K562 (cell line): ENCODE measurements around the gene TFDP1. TPM values are rescaled to one million over a fixed set of nuclear protein-coding genes. Genes with fewer than 3 reads are reported as not detected.

Experiments
- ATAC-seq: fragments of 200-7000 bp; cut with Tn5 transposase; 3 replicates; pipeline ENCODE4 v1.9.1; 2020; ENCODE audit warnings: moderate library complexity
- BruUV-seq: library from RNA; stranded (reverse); fragments of 400-500 nt; replicated peaks from 2 replicates; lab custom pipeline; 2021; lab: Mats Ljungman, UMichigan
- CTCF ChIA-PET: fragments of 300-600 bp; formaldehyde crosslinking; extraction: SDS; loops from one replicate; lab custom pipeline; 2021; ENCODE audit warnings: low intra/inter-chr PET ratio; lab: Yijun Ruan, JAX
- POLR2A ChIA-PET: fragments of 300-600, 350-650 bp; sonication (Branson Sonifier 250); formaldehyde crosslinking; extraction: SDS; loops from one replicate; lab custom pipeline; 2021; ENCODE audit warnings: antibody characterized with exemption, inconsistent platforms; lab: Yijun Ruan, JAX
- DNase-seq, 4 experiments: peaks; one replicate each; pipeline versions ENCODE4 v3.0.0 to v3.0.0-alpha.2; 2011 to 2018; ENCODE audit warnings: low spot score in 3 of 4, mixed read lengths in 3 of 4; ENCODE audit errors: extremely low read depth in 1 of 4
- FAIRE-seq: peaks from 2 replicates; lab custom pipeline; 2011; peaks lifted over from hg19 to GRCh38; lab: Jason Lieb, UNC
- H2AFZ ChIP-seq: 2 replicates; pipeline ENCODE4 v1.6.0; 2011; ENCODE audit warnings: low read depth, low read length, control low read depth, inconsistent platforms
- H3K27ac ChIP-seq: fragments of 200-600 bp; 3 replicates; pipeline ENCODE4 v1.8.0; 2011; ENCODE audit warnings: low read depth, mild to moderate bottlenecking, control low read depth, inconsistent platforms, low read length, moderate library complexity, mixed read lengths; ENCODE audit errors: extremely low read depth
- H3K27me3 ChIP-seq, 2 experiments: fragments of 300-600 bp in 1 of 2; 2 replicates in 1 of 2; 3 replicates in 1 of 2; pipeline versions ENCODE4 v1.6.0 to v1.8.0; 2011; ENCODE audit warnings: inconsistent platforms in 2 of 2, low read length in 2 of 2, mild to moderate bottlenecking in 1 of 2, mixed read lengths in 1 of 2, moderate library complexity in 1 of 2; ENCODE audit not compliant: control insufficient read depth in 2 of 2, insufficient read depth in 2 of 2
- H3K36me3 ChIP-seq: fragments of 300-600 bp; 3 replicates; pipeline ENCODE4 v1.8.0; 2011; ENCODE audit warnings: mild to moderate bottlenecking, low read length, inconsistent platforms; ENCODE audit not compliant: control insufficient read depth, insufficient read depth
- H3K4me1 ChIP-seq, 2 experiments: fragments of 200-600 bp in 1 of 2; replicated peaks in 1 of 2; 2 replicates in 1 of 2; 3 replicates in 1 of 2; pipeline versions ENCODE4 v1.5.1 to v1.8.0; 2011; ENCODE audit warnings: inconsistent platforms in 2 of 2, low read length in 2 of 2, mild to moderate bottlenecking in 1 of 2, mixed read lengths in 1 of 2, moderate library complexity in 1 of 2; ENCODE audit not compliant: control insufficient read depth in 2 of 2, insufficient read depth in 2 of 2
- H3K4me2 ChIP-seq: 2 replicates; pipeline ENCODE4 v1.6.1; 2011; ENCODE audit warnings: low read length, control low read depth, inconsistent platforms, mixed read lengths; ENCODE audit not compliant: insufficient read depth
- H3K4me3 ChIP-seq: fragments of 200-600 bp; sonication (generic), shearing (Covaris generic); 2 replicates; pipeline ENCODE4 v1.5.1; 2016; ENCODE audit warnings: control low read depth, inconsistent platforms
- H3K79me2 ChIP-seq: fragments of 200-600 bp; 3 replicates; pipeline ENCODE4 v1.8.0; 2011; ENCODE audit warnings: low read length, inconsistent platforms; ENCODE audit not compliant: control insufficient read depth, insufficient read depth
- H3K9ac ChIP-seq, 2 experiments: 2 replicates each; pipeline versions ENCODE4 v1.6.0 to v1.6.1; 2011; ENCODE audit warnings: low read depth in 2 of 2, low read length in 2 of 2, control low read depth in 1 of 2, inconsistent platforms in 1 of 2, mild to moderate bottlenecking in 1 of 2, mixed read lengths in 1 of 2; ENCODE audit not compliant: insufficient read depth in 1 of 2
- H3K9me1 ChIP-seq: one replicate; pipeline ENCODE4 v1.6.0; 2011; ENCODE audit warnings: inconsistent platforms, mild to moderate bottlenecking, low read length, moderate library complexity; ENCODE audit not compliant: control insufficient read depth, insufficient read depth
- H3K9me3 ChIP-seq: replicated peaks from 2 replicates; pipeline ENCODE4 v1.5.1; 2011; ENCODE audit warnings: low read depth, low read length, inconsistent platforms; ENCODE audit not compliant: control insufficient read depth, insufficient read depth
- H4K20me1 ChIP-seq: replicated peaks from 2 replicates; pipeline ENCODE4 v1.6.1; 2011; ENCODE audit warnings: low read length, inconsistent platforms, mixed read lengths; ENCODE audit not compliant: control insufficient read depth, insufficient read depth
- BRCA1 ChIP-seq, 2 experiments: fragments of 450-650 bp in 1 of 2; sonication (generic) in 1 of 2; formaldehyde crosslinking in 1 of 2; IDR thresholded peaks; 2 replicates each; pipeline versions ENCODE4 v1.5.0 to v1.6.1; 2017 to 2020; ENCODE audit warnings: mild to moderate bottlenecking in 1 of 2, missing genetic modification reagents in 1 of 2
- BRF2 ChIP-seq: IDR thresholded peaks from 3 replicates; pipeline ENCODE4 v1.6.1; 2011; ENCODE audit warnings: borderline replicate concordance, mild to moderate bottlenecking; ENCODE audit not compliant: insufficient read length, insufficient read depth
- C11orf30 ChIP-seq: fragments of 450-650 bp; IDR thresholded peaks from 2 replicates; pipeline ENCODE4 v1.6.1; 2016; ENCODE audit warnings: low read depth, mild to moderate bottlenecking
- CHD4 ChIP-seq: fragments of 200-600 bp; sonication (generic); IDR thresholded peaks from 3 replicates; pipeline ENCODE4 v1.6.1; 2012; ENCODE audit warnings: low read depth, mild to moderate bottlenecking, mixed read lengths, low read length, inconsistent platforms; ENCODE audit not compliant: insufficient read depth, insufficient replicate concordance, poor library complexity, severe bottlenecking
- LARP7 ChIP-seq: fragments of 450-650 bp; IDR thresholded peaks from 2 replicates; pipeline ENCODE4 v1.6.1; 2016
- MECOM ChIP-seq: fragments of 250-450 bp; sonication (Bioruptor Pico); IDR thresholded peaks from 2 replicates; pipeline ENCODE4 v1.8.0; 2022; ENCODE audit warnings: inconsistent platforms
- NR3C1 ChIP-seq: sonication (generic); formaldehyde crosslinking; IDR thresholded peaks from 2 replicates; pipeline ENCODE4 v1.8.1; 2022; ENCODE audit warnings: missing genetic modification reagents
- POLR2G ChIP-seq: fragments of 200-400 bp; formaldehyde crosslinking; IDR thresholded peaks from 2 replicates; pipeline ENCODE4 v1.6.1; 2017; ENCODE audit warnings: low read depth, mild to moderate bottlenecking, antibody characterized with exemption, low read length, moderate library complexity
- POLR3G ChIP-seq: IDR thresholded peaks from 2 replicates; pipeline ENCODE4 v1.6.1; 2011; ENCODE audit not compliant: insufficient read length, insufficient replicate concordance; ENCODE audit errors: extremely low read depth
- RFX7 ChIP-seq: fragments of 250-450 bp; sonication (Bioruptor Pico); IDR thresholded peaks from 2 replicates; pipeline ENCODE4 v1.5.1; 2021; ENCODE audit warnings: mild to moderate bottlenecking
- XRCC4 ChIP-seq: IDR thresholded peaks from one replicate; pipeline ENCODE4 v1.6.1; 2011; ENCODE audit not compliant: insufficient read depth, insufficient read length; ENCODE audit errors: extremely low read depth
- ZNF184 ChIP-seq: sonication (generic); formaldehyde crosslinking; IDR thresholded peaks from 2 replicates; pipeline ENCODE4 v1.5.0; 2020; ENCODE audit warnings: missing genetic modification reagents
- ZNF444 ChIP-seq: fragments of 250-450 bp; sonication (Bioruptor Pico); IDR thresholded peaks from 2 replicates; pipeline ENCODE4 v1.4.0; 2020; ENCODE audit warnings: mild to moderate bottlenecking, moderate library complexity
- WGBS: fragments of 100-300 bp; shearing (Covaris generic); methylation state at CpG from one replicate; pipeline ENCODE4 v1.1.6; 2016; ENCODE audit warnings: low coverage, mixed read lengths; ENCODE audit not compliant: insufficient coverage; ENCODE audit errors: missing lambda C conversion rate; 5-methylcytosine and 5-hydroxymethylcytosine counted together
- in situ Hi-C: fragments of 300-500 bp; cut with MboI; formaldehyde crosslinking; loops from 4 replicates; pipeline ENCODE4 v1.15.0; 2018; ENCODE audit warnings: inconsistent platforms, mixed read lengths
- intact Hi-C: fragments of 100-400 bp; cut with micrococcal nuclease; formaldehyde crosslinking; loops from 2 replicates; pipeline ENCODE4 v1.14.2; 2022
- polyA plus RNA-seq, 8 experiments: library from polyadenylated mRNA; depleted of rRNA in 4 of 8; stranded (reverse) in 5 of 8; unstranded in 3 of 8; fragments of >200 nt; fragmentation: Nextera tagmentation in 2 of 8; fragmentation: Illumina TruSeq in 1 of 8; extraction: Ambion mirVana in 2 of 8; extraction: Trizol in 1 of 8; gene quantifications; 2 replicates each; pipeline versions ENCODE4 v1.2.1 to v1.2.3, GENCODE V29; 2011 to 2014; ENCODE audit warnings: inconsistent platforms in 1 of 8, missing spikeins in 1 of 8
- total RNA-seq, 7 experiments: library from RNA; depleted of rRNA in 6 of 7; stranded (reverse); fragments of >200 nt in 6 of 7; fragmentation: Illumina TruSeq in 2 of 7; extraction: Trizol in 2 of 7; gene quantifications; 2 replicates each; pipeline versions ENCODE4 v1.2.1 to v1.2.3, GENCODE V29; 2011 to 2021; ENCODE audit warnings: low replicate concordance in 1 of 7
- TF ChIP-seq, protein P1 (sequence below): fragments of 250-450 bp; sonication (Bioruptor Pico); IDR thresholded peaks from 2 replicates; pipeline ENCODE4 v1.4.0; 2020; ENCODE audit warnings: borderline replicate concordance

The TFDP1 gene
- total and polyA plus RNA-seq, 9 of the 15 experiments (the other 6 are each of a cell fraction or from before 2014, with no cell fraction given): 33.8 to 145 (median 69.1) TPM

GRCh38 chr13:113610266-113610665 is 25.7 kb downstream of the TFDP1 start:
- H3K4me1 ChIP-seq: peaks cover 0 to 7% of the 10 kb centered on the region in 2 experiments; a peak in 2 of 5 replicates
- 0 out of 2 replicates have a peak, but pooled peaks have one; percentile 28 for TF ChIP-seq POLR2G
- no peak for TF ChIP-seq ZNF184 (CRISPR knock-in tag)
- intact Hi-C loops: no loop called here
- H3K9me3 ChIP-seq: no peaks in the 10 kb centered on the region
- H4K20me1 ChIP-seq: no peaks in the 10 kb centered on the region; the same call in none of the 2 replicates
- DNase-seq (no peak), ATAC-seq (no peak), FAIRE-seq (no peak)
- BruUV-seq: no TSS peak
- H3K27ac ChIP-seq: no peak overlapping the region
- peaks cover 76% of the 10 kb centered on the region; the same call in 2 of the 3 replicates for H3K36me3 ChIP-seq
- H3K9ac ChIP-seq: no peak overlapping the region
- H3K4me3 ChIP-seq: no peak overlapping the region
- no peak overlapping the region for H2AFZ ChIP-seq
- CTCF ChIA-PET: no interaction called here
- H3K27me3 ChIP-seq: no peaks in the 10 kb centered on the region
- in situ Hi-C loops: no loop called here
- H3K9me1 ChIP-seq: no peaks in the 10 kb centered on the region
- H3K4me2 ChIP-seq: no peak overlapping the region
- H3K79me2 ChIP-seq: peaks cover 90% of the 10 kb centered on the region
- POLR2A ChIA-PET: no interaction called here
- WGBS: 93% methylated on average over 12 of the region's 19 CpGs

GRCh38 chr13:113611996-113612395 is 27.4 kb downstream of the TFDP1 start:
- no peaks in the 10 kb centered on the region; the same call in none of the 2 replicates for H4K20me1 ChIP-seq
- H3K4me2 ChIP-seq: no peak overlapping the region
- ChIA-PET POLR2A (interaction anchor here (0.8 kb wide), 1 partner anchor 15 kb away, joined by 3 read pairs; no protein-coding TSS in a partner anchor), CTCF (no interaction called here)
- no peak overlapping the region for H3K4me3 ChIP-seq
- peaks cover 75% of the 10 kb centered on the region; the same call in 2 of the 3 replicates for H3K36me3 ChIP-seq
- ATAC-seq (no peak), DNase-seq (no peak), FAIRE-seq (no peak)
- intact Hi-C loops (no loop called here), in situ Hi-C loops (no loop called here)
- H3K79me2 ChIP-seq: peaks cover 90% of the 10 kb centered on the region
- 100% methylated on average over 2 of the region's 5 CpGs for WGBS
- no peaks in the 10 kb centered on the region for H3K27me3 ChIP-seq
- no peaks in the 10 kb centered on the region for H3K9me3 ChIP-seq
- no peak overlapping the region for H2AFZ ChIP-seq
- no peak overlapping the region for H3K27ac ChIP-seq
- H3K9me1 ChIP-seq: no peaks in the 10 kb centered on the region
- BruUV-seq: no TSS peak
- peaks cover 0 to 7% of the 10 kb centered on the region in 2 experiments; a peak in 2 of 5 replicates for H3K4me1 ChIP-seq
- no peak overlapping the region; a peak in 1 of 4 replicates for H3K9ac ChIP-seq
- TF ChIP-seq RFX7 (CRISPR knock-in tag) (no peak), XRCC4 (no peak), LARP7 (no peak), NR3C1 (CRISPR knock-in tag) (no peak), BRCA1 (IDR thresholded peaks at IDR 0.05) (no peak), BRCA1 (CRISPR knock-in tag; IDR thresholded peaks at IDR 0.05) (no peak), CHD4 (no peak), ZNF444 (CRISPR knock-in tag) (no peak), POLR3G (no peak), MECOM (CRISPR knock-in tag) (no peak), BRF2 (no peak), C11orf30 (no peak)
- TF ChIP-seq, protein P1, sequence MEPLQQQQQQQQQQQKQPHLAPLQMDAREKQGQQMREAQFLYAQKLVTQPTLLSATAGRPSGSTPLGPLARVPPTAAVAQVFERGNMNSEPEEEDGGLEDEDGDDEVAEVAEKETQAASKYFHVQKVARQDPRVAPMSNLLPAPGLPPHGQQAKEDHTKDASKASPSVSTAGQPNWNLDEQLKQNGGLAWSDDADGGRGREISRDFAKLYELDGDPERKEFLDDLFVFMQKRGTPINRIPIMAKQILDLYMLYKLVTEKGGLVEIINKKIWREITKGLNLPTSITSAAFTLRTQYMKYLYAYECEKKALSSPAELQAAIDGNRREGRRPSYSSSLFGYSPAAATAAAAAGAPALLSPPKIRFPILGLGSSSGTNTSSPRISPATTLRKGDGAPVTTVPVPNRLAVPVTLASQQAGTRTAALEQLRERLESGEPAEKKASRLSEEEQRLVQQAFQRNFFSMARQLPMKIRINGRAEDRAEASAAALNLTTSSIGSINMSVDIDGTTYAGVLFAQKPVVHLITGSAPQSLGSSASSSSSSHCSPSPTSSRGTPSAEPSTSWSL: no peak
